ENCODE data around the gene SH2B3. TPM values are rescaled to one million over a fixed set of nuclear protein-coding genes. Genes with fewer than 3 reads are reported as not detected.
A peak's percentile ranks its signal among the peaks of the same experiment; 100 is the strongest.

The SH2B3 gene
- total and polyA plus RNA-seq, 2 donors (not counting 1 experiment from before 2014, with no cell fraction given) = 21.9 to 69.4 TPM

DNA sequence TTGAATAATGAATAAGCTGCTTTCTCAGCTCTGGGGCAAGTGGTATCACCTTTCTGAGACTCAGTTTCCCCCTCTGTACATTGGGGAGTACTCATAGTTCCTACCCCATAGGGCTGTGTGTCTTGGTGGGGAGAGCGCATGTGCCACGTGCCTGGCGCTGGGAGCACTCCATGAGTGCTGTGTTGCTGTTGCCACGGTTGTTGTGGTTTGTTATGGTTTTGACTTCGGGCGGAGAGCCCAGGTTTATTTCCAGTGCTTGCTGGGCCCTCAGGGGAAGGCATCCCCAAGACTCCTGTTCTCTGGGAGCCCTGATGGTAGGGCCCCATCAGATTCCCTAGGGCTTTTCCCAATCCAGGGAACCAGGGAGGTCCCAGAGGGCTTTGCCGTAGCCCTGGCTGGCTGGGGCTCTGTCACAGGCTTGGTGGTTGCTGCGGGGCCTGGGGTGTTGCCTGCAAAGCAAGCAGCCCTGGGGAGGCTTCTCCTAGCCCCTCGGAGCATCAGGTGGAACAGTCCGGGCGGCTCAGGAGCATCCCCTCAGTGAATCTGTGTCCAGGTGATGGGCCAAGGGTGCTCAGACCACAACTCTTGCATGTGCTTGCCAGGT lies 18.6 kb downstream of the SH2B3 start:
- Histone ChIP-seq H3K27ac (ENCODE audit: low read length in 2 of 2) (peak overlapping the region in 1 of 2 donors; percentile 36), H3K9me3 (ENCODE audit: control extremely low read depth in 1 of 3, control insufficient read depth in 2 of 3, insufficient read depth in 1 of 3, low read length in 2 of 3) (no peaks in the 10 kb centered on the region), H3K79me2 (ENCODE audit: control insufficient read depth, insufficient read depth, low read length) (peaks cover 74% of the 10 kb centered on the region), H3K36me3 (replicated peaks in 1 of 2; ENCODE audit: control extremely low read depth in 1 of 2, control insufficient read depth in 1 of 2, extremely low read depth in 1 of 2, insufficient read depth in 2 of 2, low read length in 1 of 2) (peaks cover 7 to 33% of the 10 kb centered on the region in 2 experiments), H3K27me3 (replicated peaks in 1 of 4; ENCODE audit: control extremely low read depth in 1 of 4, control insufficient read depth in 3 of 4, insufficient read depth in 4 of 4, low read length in 3 of 4) (no peaks in the 10 kb centered on the region), H3K4me1 (ENCODE audit: control insufficient read depth in 2 of 2, insufficient read depth in 2 of 2, low read length in 2 of 2) (peaks cover 20 to 46% of the 10 kb centered on the region in 2 donors), H3K4me2 (replicated peaks; ENCODE audit: low read depth, low read length, poor library complexity, severe bottlenecking) (no peak overlapping the region), H3K4me3 (ENCODE audit: control extremely low read depth in 1 of 5, extremely low read depth in 1 of 5, insufficient read depth in 1 of 5, low read depth in 2 of 5, low read length in 4 of 5) (no peak overlapping the region), H4K20me1 (ENCODE audit: control insufficient read depth, insufficient read depth, low read length, poor library complexity, severe bottlenecking) (peaks cover 37% of the 10 kb centered on the region), H2AFZ (ENCODE audit: insufficient read depth, low read depth, low read length, poor library complexity, severe bottlenecking) (no peak overlapping the region), H3K9ac (ENCODE audit: low read length) (no peak overlapping the region)
- ChIA-PET CTCF (interaction anchor here (4.4 to 42.0 kb wide), 2 partner anchors 21 to 27 kb away, joined by 29 to 1472 read pairs; partner anchors contain the start of gene SH2B3), POLR2A (interaction anchor here (1.2 kb wide), 1 partner anchor 11 kb away, joined by 3 read pairs; no protein-coding TSS in a partner anchor)
- DNase-seq (no peak), ATAC-seq (ENCODE audit: low read depth) (no peak)
- Mint-ChIP-seq H3K9me3 (ENCODE audit: insufficient read depth) (no peaks in the 10 kb centered on the region), H3K27me3 (no peaks in the 10 kb centered on the region), H3K4me3 (no peak overlapping the region), H3K27ac (peak overlapping the region; percentile 32), H3K4me1 (peaks cover 49% of the 10 kb centered on the region)
- intact Hi-C loops (cut with micrococcal nuclease) = no loop called here
- 65% methylated on average over 11 of the region's 11 CpGs for WGBS (ENCODE audit: insufficient coverage)
- TF ChIP-seq EZH2 (IDR thresholded peaks at IDR 0.05; ENCODE audit: borderline replicate concordance, insufficient read depth, low read depth, low read length, poor library complexity, severe bottlenecking) = no peak
- TF ChIP-seq, protein P1, sequence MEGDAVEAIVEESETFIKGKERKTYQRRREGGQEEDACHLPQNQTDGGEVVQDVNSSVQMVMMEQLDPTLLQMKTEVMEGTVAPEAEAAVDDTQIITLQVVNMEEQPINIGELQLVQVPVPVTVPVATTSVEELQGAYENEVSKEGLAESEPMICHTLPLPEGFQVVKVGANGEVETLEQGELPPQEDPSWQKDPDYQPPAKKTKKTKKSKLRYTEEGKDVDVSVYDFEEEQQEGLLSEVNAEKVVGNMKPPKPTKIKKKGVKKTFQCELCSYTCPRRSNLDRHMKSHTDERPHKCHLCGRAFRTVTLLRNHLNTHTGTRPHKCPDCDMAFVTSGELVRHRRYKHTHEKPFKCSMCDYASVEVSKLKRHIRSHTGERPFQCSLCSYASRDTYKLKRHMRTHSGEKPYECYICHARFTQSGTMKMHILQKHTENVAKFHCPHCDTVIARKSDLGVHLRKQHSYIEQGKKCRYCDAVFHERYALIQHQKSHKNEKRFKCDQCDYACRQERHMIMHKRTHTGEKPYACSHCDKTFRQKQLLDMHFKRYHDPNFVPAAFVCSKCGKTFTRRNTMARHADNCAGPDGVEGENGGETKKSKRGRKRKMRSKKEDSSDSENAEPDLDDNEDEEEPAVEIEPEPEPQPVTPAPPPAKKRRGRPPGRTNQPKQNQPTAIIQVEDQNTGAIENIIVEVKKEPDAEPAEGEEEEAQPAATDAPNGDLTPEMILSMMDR (IDR thresholded peaks at IDR 0.05) = no peak

DNA sequence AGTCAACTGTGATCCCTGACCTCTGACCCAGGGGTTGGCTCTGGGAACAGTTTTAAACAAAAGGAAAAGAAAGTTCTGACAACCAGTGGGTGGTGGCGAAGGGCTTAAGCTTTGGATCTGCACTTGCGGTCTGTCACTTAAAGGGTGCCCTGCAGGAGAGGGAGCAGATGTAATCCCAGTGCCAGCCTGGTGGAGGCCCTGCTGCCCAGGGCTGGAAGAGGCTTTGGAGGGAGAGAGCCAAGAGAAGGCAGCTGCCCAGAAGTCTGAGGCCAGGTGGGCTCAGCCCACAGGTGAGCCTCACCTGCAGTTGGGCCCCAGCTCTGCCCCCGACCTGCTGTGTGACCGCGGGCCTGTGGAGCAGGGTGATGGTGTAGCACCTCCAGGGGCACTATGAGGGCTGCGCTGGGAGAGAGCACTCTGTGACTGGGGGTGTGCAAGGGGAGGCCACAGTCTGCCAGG lies 19.1 kb downstream of the SH2B3 start:
- peaks cover 6 to 28% of the 10 kb centered on the region in 2 experiments for H3K36me3 ChIP-seq (replicated peaks in 1 of 2; ENCODE audit: control extremely low read depth in 1 of 2, control insufficient read depth in 1 of 2, extremely low read depth in 1 of 2, insufficient read depth in 2 of 2, low read length in 1 of 2)
- H3K4me2 ChIP-seq (replicated peaks; ENCODE audit: low read depth, low read length, poor library complexity, severe bottlenecking) = no peak overlapping the region
- Mint-ChIP-seq H3K27me3 (no peaks in the 10 kb centered on the region), H3K9me3 (ENCODE audit: insufficient read depth) (no peaks in the 10 kb centered on the region), H3K4me3 (no peak overlapping the region), H3K4me1 (peaks cover 54% of the 10 kb centered on the region), H3K27ac (peak overlapping the region; percentile 32)
- ATAC-seq (ENCODE audit: low read depth) (no peak), DNase-seq (no peak)
- WGBS (ENCODE audit: insufficient coverage) = 86% methylated on average over 6 of the region's 6 CpGs
- H4K20me1 ChIP-seq (ENCODE audit: control insufficient read depth, insufficient read depth, low read length, poor library complexity, severe bottlenecking) = peaks cover 37% of the 10 kb centered on the region
- H3K4me3 ChIP-seq (ENCODE audit: control extremely low read depth in 1 of 5, extremely low read depth in 1 of 5, insufficient read depth in 1 of 5, low read depth in 2 of 5, low read length in 4 of 5) = no peak overlapping the region
- no peak overlapping the region for H3K9ac ChIP-seq (ENCODE audit: low read length)
- H3K27ac ChIP-seq (ENCODE audit: low read length in 2 of 2) = peak overlapping the region in 1 of 2 donors; percentile 84
- no peak overlapping the region for H2AFZ ChIP-seq (ENCODE audit: insufficient read depth, low read depth, low read length, poor library complexity, severe bottlenecking)
- intact Hi-C loops (cut with micrococcal nuclease) = no loop called here
- TF ChIP-seq, protein P1 (IDR thresholded peaks at IDR 0.05) = no peak
- no peak for TF ChIP-seq EZH2 (IDR thresholded peaks at IDR 0.05; ENCODE audit: borderline replicate concordance, insufficient read depth, low read depth, low read length, poor library complexity, severe bottlenecking)
- peaks cover 26 to 52% of the 10 kb centered on the region in 2 donors for H3K4me1 ChIP-seq (ENCODE audit: control insufficient read depth in 2 of 2, insufficient read depth in 2 of 2, low read length in 2 of 2)
- POLR2A ChIA-PET = no interaction called here
- H3K79me2 ChIP-seq (ENCODE audit: control insufficient read depth, insufficient read depth, low read length) = peaks cover 74% of the 10 kb centered on the region
- CTCF ChIA-PET = interaction anchor here (0.9 to 42.0 kb wide), 4 partner anchors 16 to 32 kb away, joined by 3 to 1472 read pairs (median 16); partner anchors contain the start of gene SH2B3
- no peaks in the 10 kb centered on the region for H3K9me3 ChIP-seq (ENCODE audit: control extremely low read depth in 1 of 3, control insufficient read depth in 2 of 3, insufficient read depth in 1 of 3, low read length in 2 of 3)
- H3K27me3 ChIP-seq (replicated peaks in 1 of 4; ENCODE audit: control extremely low read depth in 1 of 4, control insufficient read depth in 3 of 4, insufficient read depth in 4 of 4, low read length in 3 of 4) = no peaks in the 10 kb centered on the region
